A673 (cell line): ENCODE results near the gene SUSD1. TPM values are rescaled to one million over a fixed set of nuclear protein-coding genes. Genes with fewer than 3 reads are reported as not detected.
"Not testable (repeated sequence)": the region's sequence is repeated elsewhere in the genome, so short reads cannot be mapped to it uniquely, and the experiment has no call there.

Experiments
- BruUV-seq: library from RNA; stranded (reverse); fragments of 400-500 nt; replicated peaks from 2 replicates; lab custom pipeline; 2021; lab: Mats Ljungman, UMichigan
- CTCF ChIA-PET: fragments of 300-600 bp; sonication (Branson Sonifier 250); formaldehyde crosslinking; loops from one replicate; lab custom pipeline; 2022; ENCODE audit warnings: antibody characterized with exemption; lab: Charles Lee
- POLR2A ChIA-PET: fragments of 300-600 bp; sonication (Branson Sonifier 250); formaldehyde crosslinking; loops from one replicate; lab custom pipeline; 2022; ENCODE audit warnings: antibody characterized with exemption; ENCODE audit not compliant: low non-redundant PET; lab: Charles Lee
- DNase-seq: peaks from one replicate; pipeline ENCODE4 v3.0.0-alpha.2; 2015; ENCODE audit warnings: low spot score
- H3K27ac ChIP-seq: fragments of 200-600 bp; sonication (generic); 2 replicates; pipeline ENCODE4 v1.5.1; 2016; ENCODE audit warnings: mixed run types, low read depth, mild to moderate bottlenecking, mixed read lengths, antibody characterized with exemption, low read length; ENCODE audit not compliant: poor library complexity, severe bottlenecking
- H3K27me3 ChIP-seq: fragments of 200-600 bp; sonication (generic); replicated peaks from 2 replicates; pipeline ENCODE4 v1.6.1; 2017; ENCODE audit warnings: mixed run types, low read depth, mild to moderate bottlenecking, mixed read lengths, antibody characterized with exemption, low read length; ENCODE audit not compliant: insufficient read depth, poor library complexity
- H3K36me3 ChIP-seq: fragments of 200-600 bp; sonication (generic); 2 replicates; pipeline ENCODE4 v1.6.1; 2016; ENCODE audit warnings: mixed run types, mild to moderate bottlenecking, mixed read lengths, antibody characterized with exemption, low read length; ENCODE audit not compliant: insufficient read depth, poor library complexity, severe bottlenecking
- H3K4me1 ChIP-seq: fragments of 200-600 bp; sonication (generic); 2 replicates; pipeline ENCODE4 v1.6.1; 2017; ENCODE audit warnings: mixed run types, mild to moderate bottlenecking, mixed read lengths, antibody characterized with exemption, low read length; ENCODE audit not compliant: insufficient read depth, poor library complexity, severe bottlenecking
- H3K4me3 ChIP-seq: fragments of 200-600 bp; sonication (generic); 2 replicates; pipeline ENCODE4 v1.5.1; 2016; ENCODE audit warnings: low read depth, mixed run types, mild to moderate bottlenecking, mixed read lengths, low read length; ENCODE audit not compliant: poor library complexity, severe bottlenecking
- H3K9me3 ChIP-seq: fragments of 200-600 bp; sonication (generic); 2 replicates; pipeline ENCODE4 v1.6.1; 2016; ENCODE audit warnings: mixed run types, low read depth, mild to moderate bottlenecking, mixed read lengths, antibody characterized with exemption, low read length; ENCODE audit not compliant: poor library complexity, severe bottlenecking
- EZH2 ChIP-seq: fragments of 200-600 bp; sonication (generic); IDR thresholded peaks from 2 replicates; pipeline ENCODE4 v1.6.1; 2017; ENCODE audit warnings: borderline replicate concordance, low read depth, mild to moderate bottlenecking, mixed read lengths, antibody characterized with exemption, low read length; ENCODE audit not compliant: poor library complexity, severe bottlenecking
- intact Hi-C: fragments of 100-400 bp; cut with micrococcal nuclease; formaldehyde crosslinking; loops from one replicate; pipeline ENCODE4 v1.10.0; 2022; ENCODE audit not compliant: unreplicated experiment
- total RNA-seq: library from RNA; stranded (reverse); gene quantifications from 2 replicates; pipeline ENCODE4 v1.2.3, GENCODE V29; 2021
- TF ChIP-seq, protein P1 (sequence below): fragments of 300-800, 200-600 bp; sonication (generic); conservative IDR thresholded peaks from 2 replicates; pipeline ENCODE4 v1.5.1; 2017; ENCODE audit warnings: low read depth, mild to moderate bottlenecking, antibody characterized with exemption, low read length, moderate library complexity, mixed read lengths

The SUSD1 gene
- total RNA-seq, 1 experiment from 2014 or later = 14.9 TPM

GRCh38 chr9:112129246-112129645 is 45.9 kb downstream of the SUSD1 start:
- no peak for DNase-seq
- intact Hi-C loops = no loop called here
- Histone ChIP-seq H3K4me3 (no peak overlapping the region), H3K9me3 (no peaks in the 10 kb centered on the region), H3K27me3 (no peaks in the 10 kb centered on the region), H3K36me3 (no peaks in the 10 kb centered on the region), H3K27ac (no peak overlapping the region), H3K4me1 (no peaks in the 10 kb centered on the region)
- CTCF ChIA-PET = no interaction called here
- TF ChIP-seq, protein P1, sequence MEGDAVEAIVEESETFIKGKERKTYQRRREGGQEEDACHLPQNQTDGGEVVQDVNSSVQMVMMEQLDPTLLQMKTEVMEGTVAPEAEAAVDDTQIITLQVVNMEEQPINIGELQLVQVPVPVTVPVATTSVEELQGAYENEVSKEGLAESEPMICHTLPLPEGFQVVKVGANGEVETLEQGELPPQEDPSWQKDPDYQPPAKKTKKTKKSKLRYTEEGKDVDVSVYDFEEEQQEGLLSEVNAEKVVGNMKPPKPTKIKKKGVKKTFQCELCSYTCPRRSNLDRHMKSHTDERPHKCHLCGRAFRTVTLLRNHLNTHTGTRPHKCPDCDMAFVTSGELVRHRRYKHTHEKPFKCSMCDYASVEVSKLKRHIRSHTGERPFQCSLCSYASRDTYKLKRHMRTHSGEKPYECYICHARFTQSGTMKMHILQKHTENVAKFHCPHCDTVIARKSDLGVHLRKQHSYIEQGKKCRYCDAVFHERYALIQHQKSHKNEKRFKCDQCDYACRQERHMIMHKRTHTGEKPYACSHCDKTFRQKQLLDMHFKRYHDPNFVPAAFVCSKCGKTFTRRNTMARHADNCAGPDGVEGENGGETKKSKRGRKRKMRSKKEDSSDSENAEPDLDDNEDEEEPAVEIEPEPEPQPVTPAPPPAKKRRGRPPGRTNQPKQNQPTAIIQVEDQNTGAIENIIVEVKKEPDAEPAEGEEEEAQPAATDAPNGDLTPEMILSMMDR = no peak
- no peak for TF ChIP-seq EZH2
- BruUV-seq = no TSS peak
- POLR2A ChIA-PET = no interaction called here

GRCh38 chr9:112128399-112128798 is 46.7 kb downstream of the SUSD1 start:
- H3K27me3 ChIP-seq, BruUV-seq, CTCF ChIA-PET, POLR2A ChIA-PET, DNase-seq, H3K36me3 ChIP-seq, H3K4me1 ChIP-seq, H3K4me3 ChIP-seq, H3K9me3 ChIP-seq, H3K27ac ChIP-seq, intact Hi-C loops: not testable (repeated sequence)

DNA sequence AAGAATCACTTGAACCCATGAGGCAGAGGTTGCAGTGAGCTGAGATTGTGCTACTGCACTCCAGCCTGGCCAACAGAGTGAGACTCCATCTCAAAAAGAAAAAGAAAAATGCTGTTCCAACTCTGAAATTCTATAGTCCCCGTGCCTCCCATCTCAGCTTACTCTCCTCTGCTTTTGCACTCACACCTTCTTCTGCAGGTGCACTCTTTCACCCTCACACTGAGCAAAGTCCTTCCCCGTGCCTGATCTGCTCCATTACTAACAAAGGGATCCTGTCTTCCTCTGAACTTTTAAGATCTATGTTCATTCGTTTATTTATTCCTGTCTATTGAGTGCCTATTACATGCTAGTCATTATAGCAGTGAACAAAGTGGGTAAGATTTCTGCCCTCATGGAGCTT is 47.8 kb downstream of the SUSD1 start:
- POLR2A ChIA-PET = no interaction called here

More for the DNA sequence above, 47.8 kb downstream of the SUSD1 start:
- H3K27ac ChIP-seq = no peak overlapping the region
- no peaks in the 10 kb centered on the region for H3K27me3 ChIP-seq
- no peak for DNase-seq
- intact Hi-C loops = no loop called here
- no peaks in the 10 kb centered on the region for H3K36me3 ChIP-seq
- CTCF ChIA-PET = interaction anchor here (0.9 kb wide), 1 partner anchor 578 kb away, joined by 3 read pairs; no protein-coding TSS in a partner anchor
- no peak overlapping the region for H3K4me3 ChIP-seq
- TF ChIP-seq, protein P1 = no peak
- TF ChIP-seq EZH2 = no peak
- no peaks in the 10 kb centered on the region for H3K9me3 ChIP-seq
- H3K4me1 ChIP-seq = no peaks in the 10 kb centered on the region
- no TSS peak for BruUV-seq
